Measurements from ENCODE around the gene GASK1A.
"Not testable (repeated sequence)": the region's sequence is repeated elsewhere in the genome, so short reads cannot be mapped to it uniquely, and the experiment has no call there.

GASK1A gene

GRCh38 chr3:43034200-43034599 lies 55.1 kb downstream of the GASK1A start:
- no peak for DNase-seq

- DNase-seq, result no peak
Observed at GRCh38 chr3:43034911-43035310, 55.8 kb downstream of the GASK1A start.

- DNase-seq, result no peak
Observed at GRCh38 chr3:43035801-43036365, 56.8 kb downstream of the GASK1A start.

- DNase-seq, result no peak
Observed at GRCh38 chr3:43036621-43037423, 57.7 kb downstream of the GASK1A start.

- DNase-seq, result no peak
Observed at GRCh38 chr3:43038010-43038409, 58.9 kb downstream of the GASK1A start.

GRCh38 chr3:43041517-43041916 lies 62.4 kb downstream of the GASK1A start:
- no peak for DNase-seq

GRCh38 chr3:43043071-43043766 lies 64.1 kb downstream of the GASK1A start:
- DNase-seq, result no peak

GRCh38 chr3:43043793-43044192 lies 64.7 kb downstream of the GASK1A start:
- no peak for DNase-seq

GRCh38 chr3:43045079-43045478 lies 66.0 kb downstream of the GASK1A start:
- DNase-seq, result not testable (repeated sequence)

- DNase-seq, result no peak
Observed at GRCh38 chr3:43046583-43046982, 67.5 kb downstream of the GASK1A start.

- no peak for DNase-seq
Observed at GRCh38 chr3:43048470-43048869, 69.4 kb downstream of the GASK1A start.

- DNase-seq, result no peak
Observed at GRCh38 chr3:43053291-43053690, 74.2 kb downstream of the GASK1A start.

GRCh38 chr3:43054754-43055153 lies 75.6 kb downstream of the GASK1A start:
- no peak for DNase-seq

GRCh38 chr3:43055393-43055792 lies 76.3 kb downstream of the GASK1A start:
- DNase-seq, result no peak

GRCh38 chr3:43055806-43056770 lies 77.0 kb downstream of the GASK1A start:
- DNase-seq, result no peak

- no peak for DNase-seq
Observed at GRCh38 chr3:43059456-43059855, 80.3 kb downstream of the GASK1A start.

GRCh38 chr3:43061101-43061895 lies 82.2 kb downstream of the GASK1A start:
- DNase-seq, result no peak

- DNase-seq, result no peak
Observed at GRCh38 chr3:43062040-43062563, 83.0 kb downstream of the GASK1A start.

- no peak for DNase-seq
Observed at GRCh38 chr3:43062564-43063040, 83.5 kb downstream of the GASK1A start.

GRCh38 chr3:43063114-43063513 lies 84.0 kb downstream of the GASK1A start:
- DNase-seq, result no peak

GRCh38 chr3:43070670-43071069 lies 91.6 kb downstream of the GASK1A start:
- DNase-seq, result not testable (repeated sequence)

Data from NCI-H2029 (cell line).